Measurements from ENCODE around the gene TRIM14. TPM values are rescaled to one million over a fixed set of nuclear protein-coding genes. Genes with fewer than 3 reads are reported as not detected.

Gene TRIM14
- total and polyA plus RNA-seq, 9 donors, result 2.3 to 24.0 (median 5.7) TPM

GRCh38 chr9:98107926-98108325 lies 11.1 kb downstream of the TRIM14 start:
- H3K27ac ChIP-seq, result no peak overlapping the region
- no peak for DNase-seq
- WGBS, 3 donors, result 96 to 100% (median 97%) methylated on average over 2 of the region's 2 CpGs

DNA sequence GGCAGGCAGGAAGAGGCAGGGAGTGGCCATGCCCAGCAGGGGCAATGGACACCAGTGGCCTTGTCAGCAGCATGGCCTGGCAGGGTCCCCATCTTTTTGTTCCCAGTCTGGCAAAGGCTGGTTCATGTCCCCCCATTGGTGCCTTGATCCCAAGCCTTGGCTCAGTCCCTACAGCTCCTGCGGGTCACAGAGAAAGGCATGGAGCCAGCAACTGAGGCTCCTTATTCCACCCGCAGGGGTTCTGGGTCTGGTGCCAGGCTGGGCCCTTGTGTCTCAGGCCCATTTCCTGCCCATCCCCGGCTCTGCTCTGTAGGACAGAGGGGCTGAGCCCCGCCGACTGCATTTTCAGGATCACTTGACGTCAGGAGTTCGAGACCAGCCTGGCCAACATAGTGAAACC lies 14.0 kb downstream of the TRIM14 start:
- WGBS, 3 donors, result 94 to 96% (median 95%) methylated on average over 7 of the region's 7 CpGs
- no peak for DNase-seq
- H3K36me3 ChIP-seq, result no peaks in the 10 kb centered on the region
- H3K9me3 ChIP-seq, result no peaks in the 10 kb centered on the region
- no peaks in the 10 kb centered on the region for H3K27me3 ChIP-seq
- intact Hi-C loops (cut with DNase I), result no loop called here
- H3K4me1 ChIP-seq (ENCODE audit: insufficient read depth), result no peaks in the 10 kb centered on the region
- TF ChIP-seq POLR2A (IDR thresholded peaks at IDR 0.05), result no peak
- no peak for TF ChIP-seq EP300 (IDR thresholded peaks at IDR 0.05)
- TF ChIP-seq, protein P1, sequence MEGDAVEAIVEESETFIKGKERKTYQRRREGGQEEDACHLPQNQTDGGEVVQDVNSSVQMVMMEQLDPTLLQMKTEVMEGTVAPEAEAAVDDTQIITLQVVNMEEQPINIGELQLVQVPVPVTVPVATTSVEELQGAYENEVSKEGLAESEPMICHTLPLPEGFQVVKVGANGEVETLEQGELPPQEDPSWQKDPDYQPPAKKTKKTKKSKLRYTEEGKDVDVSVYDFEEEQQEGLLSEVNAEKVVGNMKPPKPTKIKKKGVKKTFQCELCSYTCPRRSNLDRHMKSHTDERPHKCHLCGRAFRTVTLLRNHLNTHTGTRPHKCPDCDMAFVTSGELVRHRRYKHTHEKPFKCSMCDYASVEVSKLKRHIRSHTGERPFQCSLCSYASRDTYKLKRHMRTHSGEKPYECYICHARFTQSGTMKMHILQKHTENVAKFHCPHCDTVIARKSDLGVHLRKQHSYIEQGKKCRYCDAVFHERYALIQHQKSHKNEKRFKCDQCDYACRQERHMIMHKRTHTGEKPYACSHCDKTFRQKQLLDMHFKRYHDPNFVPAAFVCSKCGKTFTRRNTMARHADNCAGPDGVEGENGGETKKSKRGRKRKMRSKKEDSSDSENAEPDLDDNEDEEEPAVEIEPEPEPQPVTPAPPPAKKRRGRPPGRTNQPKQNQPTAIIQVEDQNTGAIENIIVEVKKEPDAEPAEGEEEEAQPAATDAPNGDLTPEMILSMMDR (IDR thresholded peaks at IDR 0.05), result no peak
- H3K27ac ChIP-seq, result no peak overlapping the region
- no peak overlapping the region for H3K4me3 ChIP-seq

More at GRCh38 chr9:98107926-98108325, 11.1 kb downstream of the TRIM14 start:
- no peaks in the 10 kb centered on the region for H3K4me1 ChIP-seq (ENCODE audit: insufficient read depth)
- H3K36me3 ChIP-seq, result no peaks in the 10 kb centered on the region
- intact Hi-C loops (cut with DNase I), result no loop called here
- no peaks in the 10 kb centered on the region for H3K9me3 ChIP-seq
- no peaks in the 10 kb centered on the region for H3K27me3 ChIP-seq
- no peak overlapping the region for H3K4me3 ChIP-seq
- TF ChIP-seq POLR2A (IDR thresholded peaks at IDR 0.05) (no peak), EP300 (IDR thresholded peaks at IDR 0.05) (no peak)
- TF ChIP-seq, protein P1 (IDR thresholded peaks at IDR 0.05), result no peak

DNA sequence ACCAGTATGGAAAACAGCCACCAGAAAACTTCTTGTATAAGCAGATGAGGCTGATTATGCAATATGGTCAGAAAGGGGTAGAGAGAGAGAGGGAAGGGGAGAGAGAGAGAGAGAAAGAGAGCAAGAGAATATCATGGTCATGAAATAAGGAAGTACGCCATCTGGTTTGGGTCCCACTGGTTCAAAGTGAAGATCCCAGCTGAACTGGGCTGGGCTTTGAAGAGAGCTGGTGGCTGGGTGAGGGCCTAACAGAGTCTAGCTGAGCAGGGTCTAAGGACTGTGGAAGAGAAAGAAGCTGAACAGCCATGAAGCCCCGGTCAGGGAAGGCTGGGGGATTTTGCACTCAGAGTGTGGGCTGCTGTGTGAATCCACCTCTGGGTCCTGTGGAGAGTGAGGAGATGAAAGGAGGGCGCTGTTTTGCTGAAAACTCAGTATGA lies 14.6 kb downstream of the TRIM14 start:
- Histone ChIP-seq H3K4me1 (ENCODE audit: insufficient read depth) (no peaks in the 10 kb centered on the region), H3K27me3 (no peaks in the 10 kb centered on the region), H3K27ac (no peak overlapping the region), H3K36me3 (no peaks in the 10 kb centered on the region), H3K4me3 (no peak overlapping the region), H3K9me3 (no peaks in the 10 kb centered on the region)
- DNase-seq, result no peak
- TF ChIP-seq, protein P1 (IDR thresholded peaks at IDR 0.05), result no peak
- TF ChIP-seq EP300 (IDR thresholded peaks at IDR 0.05) (no peak), POLR2A (IDR thresholded peaks at IDR 0.05) (no peak)
- intact Hi-C loops (cut with DNase I), result no loop called here
- WGBS, 3 donors, result 85 to 86% (median 86%) methylated on average over 3 of the region's 3 CpGs

DNA sequence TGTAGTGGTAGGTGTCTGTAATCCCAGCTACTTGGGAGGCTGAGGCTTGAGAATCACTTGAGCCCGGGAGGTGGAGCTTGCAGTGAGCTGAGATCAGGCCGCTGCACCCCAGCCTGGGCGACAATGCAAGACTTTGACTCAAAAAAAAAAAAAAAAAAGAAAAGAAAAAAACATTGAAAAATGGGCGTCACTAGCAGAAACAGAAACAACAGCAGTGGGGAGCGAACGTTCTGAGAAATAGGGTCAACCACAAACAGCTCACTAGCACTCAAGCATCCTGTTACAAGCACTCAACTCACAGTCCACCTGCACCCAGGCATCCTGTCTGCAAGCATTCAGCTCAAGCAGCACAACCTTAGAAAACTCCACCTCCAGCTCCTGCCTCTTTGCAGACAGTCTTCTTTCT lies 17.2 kb downstream of the TRIM14 start:
- no peak overlapping the region for H3K4me3 ChIP-seq
- H3K36me3 ChIP-seq, result no peaks in the 10 kb centered on the region
- TF ChIP-seq EP300 (IDR thresholded peaks at IDR 0.05) (no peak), POLR2A (IDR thresholded peaks at IDR 0.05) (no peak)
- TF ChIP-seq, protein P1 (IDR thresholded peaks at IDR 0.05), result no peak
- no peaks in the 10 kb centered on the region for H3K4me1 ChIP-seq (ENCODE audit: insufficient read depth)
- no peaks in the 10 kb centered on the region for H3K27me3 ChIP-seq
- H3K9me3 ChIP-seq, result no peaks in the 10 kb centered on the region
- no peak overlapping the region for H3K27ac ChIP-seq
- 33 to 70% (median 46%) methylated on average over 6 of the region's 6 CpGs for WGBS, 3 donors
- no peak for DNase-seq
- intact Hi-C loops (cut with DNase I), result no loop called here

All from ovary (tissue), 9 donors.